H9 (cell line): ENCODE measurements around the gene AVL9. TPM values are rescaled to one million over a fixed set of nuclear protein-coding genes. Genes with fewer than 3 reads are reported as not detected.
"Not testable (repeated sequence)": the region's sequence is repeated elsewhere in the genome, so short reads cannot be mapped to it uniquely, and the experiment has no call there.

Source experiments
- DNase-seq: peaks from one replicate; pipeline ENCODE4 v3.0.0-alpha.2; 2017
- H2AFZ ChIP-seq: one replicate; pipeline ENCODE4 v1.6.1; 2013; ENCODE audit warnings: mild to moderate bottlenecking, low read length, control low read depth, moderate library complexity
- H2AK5ac ChIP-seq: 2 replicates; pipeline ENCODE4 v1.6.1; 2013; ENCODE audit warnings: low read length, control low read depth, mixed read lengths; ENCODE audit not compliant: insufficient read length
- H2BK120ac ChIP-seq: one replicate; pipeline ENCODE4 v1.6.1; 2013; ENCODE audit warnings: low read depth, mild to moderate bottlenecking, low read length, control low read depth, inconsistent platforms; ENCODE audit not compliant: poor library complexity, severe bottlenecking
- H2BK12ac ChIP-seq: 2 replicates; pipeline ENCODE4 v1.6.1; 2013; ENCODE audit warnings: low read length, control low read depth, mixed read lengths, low read depth; ENCODE audit not compliant: insufficient read length
- H2BK15ac ChIP-seq: 2 replicates; pipeline ENCODE4 v1.6.1; 2013; ENCODE audit warnings: low read depth, low read length, control low read depth
- H2BK20ac ChIP-seq: one replicate; pipeline ENCODE4 v1.6.1; 2013; ENCODE audit warnings: low read depth, mild to moderate bottlenecking, low read length, control low read depth, inconsistent platforms; ENCODE audit not compliant: poor library complexity, severe bottlenecking
- H2BK5ac ChIP-seq: 2 replicates; pipeline ENCODE4 v1.6.1; 2013; ENCODE audit warnings: low read length, control low read depth, mixed read lengths; ENCODE audit not compliant: insufficient read length
- H3K14ac ChIP-seq: 2 replicates; pipeline ENCODE4 v1.6.1; 2013; ENCODE audit warnings: low read length, control low read depth; ENCODE audit not compliant: insufficient read depth
- H3K18ac ChIP-seq: 2 replicates; pipeline ENCODE4 v1.6.1; 2013; ENCODE audit warnings: low read depth, mild to moderate bottlenecking, mixed read lengths, low read length, control low read depth; ENCODE audit not compliant: insufficient read length
- H3K23ac ChIP-seq: 2 replicates; pipeline ENCODE4 v1.6.1; 2013; ENCODE audit warnings: low read length, control low read depth, mixed read lengths, low read depth; ENCODE audit not compliant: insufficient read length
- H3K23me2 ChIP-seq: 2 replicates; pipeline ENCODE4 v1.6.1; 2013; ENCODE audit warnings: low read depth, mild to moderate bottlenecking, mixed read lengths, low read length, control low read depth; ENCODE audit not compliant: insufficient read length, poor library complexity, severe bottlenecking
- H3K27ac ChIP-seq: 2 replicates; pipeline ENCODE4 v1.5.1; 2013; ENCODE audit warnings: low read length, control low read depth, mixed read lengths, low read depth; ENCODE audit not compliant: insufficient read length
- H3K27me3 ChIP-seq: 2 replicates; pipeline ENCODE4 v1.6.1; 2013; ENCODE audit warnings: low read length, control low read depth, inconsistent platforms; ENCODE audit not compliant: insufficient read depth
- H3K4ac ChIP-seq: 2 replicates; pipeline ENCODE4 v1.6.1; 2013; ENCODE audit warnings: low read depth, mild to moderate bottlenecking, control low read depth, inconsistent platforms, low read length, moderate library complexity
- H3K4me1 ChIP-seq: 2 replicates; pipeline ENCODE4 v1.6.1; 2013; ENCODE audit warnings: low read length, control low read depth, inconsistent platforms; ENCODE audit not compliant: insufficient read depth
- H3K4me2 ChIP-seq: 2 replicates; pipeline ENCODE4 v1.6.1; 2013; ENCODE audit warnings: low read length, control low read depth, mixed read lengths; ENCODE audit not compliant: insufficient read length, insufficient read depth
- H3K56ac ChIP-seq: 2 replicates; pipeline ENCODE4 v1.6.1; 2013; ENCODE audit warnings: low read depth, mild to moderate bottlenecking, mixed read lengths, low read length, control low read depth; ENCODE audit not compliant: insufficient read length
- H3K79me1 ChIP-seq: 2 replicates; pipeline ENCODE4 v1.6.1; 2013; ENCODE audit warnings: low read depth, mild to moderate bottlenecking, moderate library complexity, low read length, control low read depth, inconsistent platforms; ENCODE audit not compliant: insufficient read depth, poor library complexity, severe bottlenecking
- H3K79me2 ChIP-seq: 2 replicates; pipeline ENCODE4 v1.6.1; 2013; ENCODE audit warnings: low read length, control low read depth, inconsistent platforms; ENCODE audit not compliant: insufficient read depth
- H3K9ac ChIP-seq: 2 replicates; pipeline ENCODE4 v1.6.1; 2013; ENCODE audit warnings: low read length, control low read depth, mixed read lengths; ENCODE audit not compliant: insufficient read length; ENCODE audit errors: extremely low read depth
- H3K9me3 ChIP-seq: one replicate; pipeline ENCODE4 v1.6.1; 2013; ENCODE audit warnings: low read depth, low read length, inconsistent platforms; ENCODE audit not compliant: control insufficient read depth
- H3T11ph ChIP-seq: one replicate; pipeline ENCODE4 v1.6.1; 2013; ENCODE audit warnings: mild to moderate bottlenecking, low read length, control low read depth, inconsistent platforms
- H4K20me1 ChIP-seq: one replicate; pipeline ENCODE4 v1.6.1; 2013; ENCODE audit not compliant: control insufficient read depth, insufficient read length, insufficient read depth
- H4K5ac ChIP-seq: 2 replicates; pipeline ENCODE4 v1.6.1; 2013; ENCODE audit warnings: low read depth, mild to moderate bottlenecking, mixed read lengths, low read length, control low read depth; ENCODE audit not compliant: insufficient read length
- H4K8ac ChIP-seq: replicated peaks from 2 replicates; pipeline ENCODE4 v1.6.1; 2013; ENCODE audit warnings: low read length, control low read depth, mixed read lengths, low read depth; ENCODE audit not compliant: insufficient read length
- H4K91ac ChIP-seq: 2 replicates; pipeline ENCODE4 v1.6.1; 2013; ENCODE audit warnings: low read depth, mild to moderate bottlenecking, moderate library complexity, mixed read lengths, low read length, control low read depth; ENCODE audit not compliant: insufficient read length
- H3K27ac Mint-ChIP-seq, 3 experiments: 2 replicates in 2 of 3; 3 replicates in 1 of 3; pipeline ENCODE4 v1.8.0; 2020 to 2021; ENCODE audit warnings: mixed read lengths in 3 of 3, mild to moderate bottlenecking in 1 of 3, moderate library complexity in 1 of 3
- H3K27me3 Mint-ChIP-seq: 2 replicates; pipeline ENCODE4 v1.8.0; 2021; ENCODE audit warnings: low read depth, mild to moderate bottlenecking, moderate library complexity, mixed read lengths
- H3K36me3 Mint-ChIP-seq, 3 experiments: 2 replicates in 2 of 3; 3 replicates in 1 of 3; pipeline ENCODE4 v1.8.0; 2020 to 2021; ENCODE audit warnings: low read depth in 3 of 3, mixed read lengths in 3 of 3; ENCODE audit not compliant: insufficient read depth in 1 of 3
- H3K4me1 Mint-ChIP-seq, 2 experiments: 2 replicates each; pipeline ENCODE4 v1.8.0; 2020; ENCODE audit warnings: mixed read lengths in 2 of 2
- H3K4me3 Mint-ChIP-seq, 2 experiments: 2 replicates in 1 of 2; 3 replicates in 1 of 2; pipeline ENCODE4 v1.8.0; 2020 to 2021; ENCODE audit warnings: mild to moderate bottlenecking in 2 of 2, mixed read lengths in 2 of 2, moderate library complexity in 1 of 2
- H3K9me3 Mint-ChIP-seq, 2 experiments: 2 replicates in 1 of 2; 3 replicates in 1 of 2; pipeline ENCODE4 v1.8.0; 2020; ENCODE audit warnings: mild to moderate bottlenecking in 2 of 2, mixed read lengths in 2 of 2, moderate library complexity in 1 of 2
- CTCF ChIP-seq: fragments of 200-600 bp; sonication (generic); conservative IDR thresholded peaks from 3 replicates; pipeline ENCODE4 v1.8.0; 2021; ENCODE audit warnings: antibody characterized with exemption, mild to moderate bottlenecking
- WGBS: extraction: QIAGEN DNeasy Blood & Tissue Kit; methylation state at CpG from one replicate; pipeline ENCODE4 v1.1.7; 2013; ENCODE audit warnings: missing lambda C conversion rate, low lambda C conversion rate, mixed read lengths; ENCODE audit not compliant: insufficient read length; ENCODE audit errors: extremely low coverage; 5-methylcytosine and 5-hydroxymethylcytosine counted together
- total RNA-seq: library from RNA; stranded (reverse); gene quantifications from 2 replicates; pipeline ENCODE4 v1.2.1, GENCODE V29; 2021

Gene AVL9
- total RNA-seq, 1 experiment from 2014 or later = 38.7 TPM

- Histone ChIP-seq H3K4me1 (peaks cover 2% of the 10 kb centered on the region; the same call in 1 of the 2 replicates), H3K27ac (peak overlapping the region; percentile 75), H3K23me2 (peaks cover 3% of the 10 kb centered on the region), H3K79me1 (no peaks in the 10 kb centered on the region), H4K20me1 (no peaks in the 10 kb centered on the region), H3K9me3 (no peaks in the 10 kb centered on the region), H2AK5ac (no peak overlapping the region), H2BK20ac (no peak overlapping the region), H3K56ac (peak overlapping the region; percentile 23), H2BK15ac (no peak overlapping the region), H3K27me3 (no peaks in the 10 kb centered on the region), H2BK5ac (no peak overlapping the region), H3T11ph (no peak overlapping the region), H2BK120ac (no peak overlapping the region), H2BK12ac (no peak overlapping the region), H3K23ac (no peak overlapping the region), H4K5ac (no peak overlapping the region), H4K91ac (no peak overlapping the region), H4K8ac (no peak overlapping the region), H3K4me2 (peak overlapping the region; percentile 74), H3K9ac (peak overlapping the region; percentile 82), H3K18ac (no peak overlapping the region), H3K14ac (peak overlapping the region; percentile 68; the same call in 1 of the 2 replicates), H2AFZ (no peak overlapping the region), H3K4ac (no peak overlapping the region), H3K79me2 (peaks cover 15% of the 10 kb centered on the region; the same call in 1 of the 2 replicates)
- DNase-seq = no peak
- TF ChIP-seq CTCF = no peak
- H3K27me3 Mint-ChIP-seq = no peaks in the 10 kb centered on the region
- H3K27ac Mint-ChIP-seq = peak overlapping the region; percentile 85 to 99 (median 98)
- H3K36me3 Mint-ChIP-seq = peaks cover 18 to 25% (median 20%) of the 10 kb centered on the region in 3 experiments
- no CpG with 5 or more reads among the region's 10 CpGs for WGBS
- peaks cover 6 to 8% of the 10 kb centered on the region in 2 experiments; a peak in 3 of 5 replicates for H3K9me3 Mint-ChIP-seq
- H3K4me1 Mint-ChIP-seq = peaks cover 19 to 24% of the 10 kb centered on the region in 2 experiments
- H3K4me3 Mint-ChIP-seq = peak overlapping the region; percentile 94 to 98
These were observed 944 bp downstream of the AVL9 start for GRCh38 chr7:32496052-32496813.

- not testable (repeated sequence) for H3K23me2 ChIP-seq, H3K56ac ChIP-seq, H4K91ac ChIP-seq, H3K23ac ChIP-seq, H2AK5ac ChIP-seq, H3K4me3 Mint-ChIP-seq, H3K27ac Mint-ChIP-seq, H3K27me3 ChIP-seq, H3K9me3 ChIP-seq, H3T11ph ChIP-seq, H4K20me1 ChIP-seq, H4K8ac ChIP-seq, H3K14ac ChIP-seq, H3K9ac ChIP-seq, H3K27me3 Mint-ChIP-seq, H2AFZ ChIP-seq, H3K27ac ChIP-seq, H3K4me2 ChIP-seq, H2BK20ac ChIP-seq, H2BK12ac ChIP-seq, DNase-seq, H3K4me1 ChIP-seq, H2BK120ac ChIP-seq, H4K5ac ChIP-seq, H3K9me3 Mint-ChIP-seq, H2BK15ac ChIP-seq, H3K18ac ChIP-seq, H3K4ac ChIP-seq, H3K79me1 ChIP-seq, H2BK5ac ChIP-seq
- no CpG with 5 or more reads among the region's 2 CpGs for WGBS
- H3K79me2 ChIP-seq = peaks cover 30% of the 10 kb centered on the region; the same call in 1 of the 2 replicates
- Mint-ChIP-seq H3K36me3 (peaks cover 18 to 30% (median 24%) of the 10 kb centered on the region in 3 experiments), H3K4me1 (peaks cover 24 to 34% of the 10 kb centered on the region in 2 experiments)
These were observed 4.5 kb downstream of the AVL9 start for GRCh38 chr7:32499755-32500154.
